Measurements from ENCODE around the gene RABGAP1L. TPM values are rescaled to one million over a fixed set of nuclear protein-coding genes. Genes with fewer than 3 reads are reported as not detected.

Gene RABGAP1L
- total RNA-seq, 4 donors from 2014 or later = 39.9 to 77.4 (median 48.7) TPM

DNA sequence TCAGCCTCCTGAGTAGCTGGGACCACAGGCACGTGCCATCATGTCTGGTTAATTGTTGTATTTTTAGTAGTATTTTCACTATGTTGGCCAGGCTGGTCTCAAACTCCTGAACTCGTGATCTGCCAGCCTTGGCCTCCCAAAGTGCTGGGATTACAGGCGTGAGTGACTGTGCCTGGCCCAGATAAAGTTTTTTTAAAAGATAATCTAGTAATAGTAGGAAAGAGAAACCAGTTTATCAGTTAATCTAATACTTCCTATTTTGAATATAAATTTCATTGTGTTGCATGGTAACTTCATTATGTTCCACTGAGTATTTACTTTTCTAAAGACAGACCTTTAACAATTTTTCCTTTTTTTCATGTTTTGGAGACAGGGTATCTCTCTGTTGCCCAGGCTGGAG, 10.0 kb downstream of the RABGAP1L start:
- no peak for TF ChIP-seq CTCF (IDR thresholded peaks at IDR 0.05; ENCODE audit: low read depth)

GRCh38 chr1:174171073-174171472, 11.8 kb downstream of the RABGAP1L start:
- TF ChIP-seq CTCF (IDR thresholded peaks at IDR 0.05; ENCODE audit: low read depth) = no peak

DNA sequence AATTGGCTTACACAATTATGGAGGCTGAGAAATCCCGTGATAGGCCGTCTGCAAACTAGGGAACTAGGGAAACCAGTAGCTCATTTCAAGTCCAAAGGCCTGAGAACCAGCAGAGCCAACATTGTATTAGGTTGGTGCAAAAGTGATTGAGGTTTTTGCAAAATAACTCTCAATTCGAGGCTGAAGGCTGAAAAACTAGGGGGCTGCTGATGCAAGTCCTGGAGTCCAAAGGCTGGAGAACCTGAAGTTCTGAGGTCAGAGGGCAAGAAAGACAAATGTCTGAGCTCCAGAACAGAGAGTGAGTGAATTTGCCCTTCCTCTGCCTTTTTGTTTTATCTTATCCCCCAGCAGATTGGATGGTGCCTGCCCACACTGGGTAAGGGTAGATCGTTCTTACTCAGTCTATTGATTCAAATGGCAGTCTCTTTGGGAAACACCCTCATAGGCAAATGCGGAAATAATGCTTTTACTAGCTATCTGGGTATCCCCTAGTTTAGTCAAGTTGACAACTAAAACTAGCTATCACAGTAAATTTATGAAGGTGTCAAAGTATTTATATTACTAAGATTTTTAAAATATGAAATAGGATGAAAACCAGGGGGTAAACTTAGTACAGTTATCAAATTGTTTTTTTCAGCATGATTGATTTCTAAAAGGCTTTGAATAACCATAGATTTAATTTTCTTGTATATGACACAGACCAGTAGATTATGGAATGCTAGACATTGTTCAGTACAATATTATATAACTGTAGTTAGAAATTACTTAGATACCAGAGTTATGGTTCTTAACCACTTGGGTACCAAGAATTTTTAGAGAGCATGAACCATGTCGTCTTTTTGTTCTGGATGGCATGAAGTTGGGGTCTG, 15.4 kb downstream of the RABGAP1L start:
- no peak for TF ChIP-seq CTCF (IDR thresholded peaks at IDR 0.05; ENCODE audit: low read depth)

GRCh38 chr1:174189428-174190062, 30.2 kb downstream of the RABGAP1L start:
- no peak for TF ChIP-seq CTCF (IDR thresholded peaks at IDR 0.05; ENCODE audit: low read depth)

DNA sequence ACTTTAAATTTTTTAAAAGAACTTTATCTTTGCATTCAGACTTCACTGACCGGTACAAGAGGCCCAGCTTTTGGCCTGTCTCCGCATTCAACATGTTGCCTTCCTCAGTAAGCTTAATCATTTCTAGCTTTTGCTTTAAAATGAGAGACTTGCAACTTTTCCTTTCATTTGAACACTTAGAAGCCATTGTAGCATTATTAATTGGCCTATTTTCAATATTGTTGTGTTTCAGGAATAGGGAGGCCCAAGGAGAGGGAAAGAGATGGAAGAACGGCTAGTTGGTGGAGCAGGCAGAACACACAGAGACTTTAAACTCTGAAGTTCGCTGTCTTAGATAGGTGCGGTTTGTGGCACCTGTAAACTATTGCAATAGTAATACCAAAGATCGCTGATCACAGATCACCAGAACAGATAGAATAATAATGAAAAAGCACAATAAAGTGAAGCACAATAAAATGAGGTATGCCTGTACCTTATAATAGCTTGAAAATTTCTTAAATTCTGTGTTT, 31.4 kb downstream of the RABGAP1L start:
- no peak for TF ChIP-seq CTCF (IDR thresholded peaks at IDR 0.05; ENCODE audit: low read depth)

GRCh38 chr1:174191349-174191862, 32.1 kb downstream of the RABGAP1L start:
- no peak for TF ChIP-seq CTCF (IDR thresholded peaks at IDR 0.05; ENCODE audit: low read depth)

GRCh38 chr1:174194461-174194860, 35.1 kb downstream of the RABGAP1L start:
- no peak for TF ChIP-seq CTCF (IDR thresholded peaks at IDR 0.05; ENCODE audit: low read depth)

Measured in subcutaneous adipose tissue (tissue), 4 donors.